ENCODE measurements around the gene ZBTB18. TPM values are rescaled to one million over a fixed set of nuclear protein-coding genes. Genes with fewer than 3 reads are reported as not detected.

The ZBTB18 gene
- polyA plus RNA-seq (2013): 6.7 TPM in 2 replicates

GRCh38 chr1:244050835-244051444 lies at the start of gene ZBTB18:
TSS of gene ZBTB18 (plus strand) at chr1:244051283. CDS start at chr1:244051432, 149 bp downstream.
- H3K14ac ChIP-seq (ENCODE audit: low read length): no peak within 1 kb of the TSS
- H4K8ac ChIP-seq (ENCODE audit: low read depth, low read length): no peak within 1 kb of the TSS
- no CpG with 5 or more reads among the region's 4 CpGs for WGBS (ENCODE audit: extremely low coverage, insufficient coverage, insufficient read length)
- peaks cover 10% of the 10 kb centered on the region for H3K79me2 ChIP-seq (ENCODE audit: control insufficient read depth, insufficient read depth, low read length, poor library complexity)
- no peak for DNase-seq
- H4K91ac ChIP-seq (ENCODE audit: low read depth, low read length): no peak within 1 kb of the TSS
- peaks cover 0 to 8% of the 10 kb centered on the region in 2 experiments for H3K4me1 ChIP-seq (ENCODE audit: control insufficient read depth in 1 of 2, insufficient read depth in 2 of 2, low read length in 2 of 2)
- H3K27ac ChIP-seq (ENCODE audit: low read depth, low read length): no peak within 1 kb of the TSS
- peaks cover 15 to 16% of the 10 kb centered on the region in 2 experiments for H3K36me3 ChIP-seq (ENCODE audit: control insufficient read depth in 1 of 2, insufficient read depth in 2 of 2, low read length in 2 of 2)
- H2AFZ ChIP-seq (ENCODE audit: insufficient read depth, low read length, poor library complexity): no peak within 1 kb of the TSS
- H2BK5ac ChIP-seq (ENCODE audit: low read depth, low read length, poor library complexity): no peak within 1 kb of the TSS
- no peak within 1 kb of the TSS for H3K4me3 ChIP-seq (ENCODE audit: low read depth, low read length)
- H3K4me2 ChIP-seq (ENCODE audit: low read length): peak within 1 kb of the TSS; percentile 96
- H3K18ac ChIP-seq (ENCODE audit: low read length): no peak within 1 kb of the TSS
- no peak within 1 kb of the TSS for H3K9ac ChIP-seq (ENCODE audit: low read length)
- no peak within 1 kb of the TSS for H2BK120ac ChIP-seq (ENCODE audit: insufficient read depth, low read length, poor library complexity)
- no peak within 1 kb of the TSS for H4K12ac ChIP-seq (ENCODE audit: low read depth, low read length)
- no peak within 1 kb of the TSS for H3K23ac ChIP-seq (ENCODE audit: low read length)
- peak within 1 kb of the TSS; percentile 47 for H3K4ac ChIP-seq (ENCODE audit: low read depth, low read length)
- H2AK5ac ChIP-seq (ENCODE audit: low read length): no peak within 1 kb of the TSS
- no peak within 1 kb of the TSS for H2BK12ac ChIP-seq (ENCODE audit: low read length)
- H3K27me3 ChIP-seq (ENCODE audit: insufficient read depth, low read length): no peaks in the 10 kb centered on the region
- H3K79me1 ChIP-seq (ENCODE audit: low read length): peaks cover 11% of the 10 kb centered on the region
- H3K9me3 ChIP-seq (ENCODE audit: insufficient read depth, low read depth, low read length): no peaks in the 10 kb centered on the region

- DNase-seq: no peak
- H3K9me3 ChIP-seq (ENCODE audit: insufficient read depth, low read depth, low read length): no peaks in the 10 kb centered on the region
- H2AK5ac ChIP-seq (ENCODE audit: low read length): no peak overlapping the region
- H2AFZ ChIP-seq (ENCODE audit: insufficient read depth, low read length, poor library complexity): no peak overlapping the region
- no peak overlapping the region for H3K4ac ChIP-seq (ENCODE audit: low read depth, low read length)
- H3K79me2 ChIP-seq (ENCODE audit: control insufficient read depth, insufficient read depth, low read length, poor library complexity): no peaks in the 10 kb centered on the region
- no peak overlapping the region for H3K14ac ChIP-seq (ENCODE audit: low read length)
- H3K27ac ChIP-seq (ENCODE audit: low read depth, low read length): no peak overlapping the region
- H2BK12ac ChIP-seq (ENCODE audit: low read length): no peak overlapping the region
- no peak overlapping the region for H2BK120ac ChIP-seq (ENCODE audit: insufficient read depth, low read length, poor library complexity)
- no peaks in the 10 kb centered on the region for H3K36me3 ChIP-seq (ENCODE audit: control insufficient read depth in 1 of 2, insufficient read depth in 2 of 2, low read length in 2 of 2)
- H3K4me3 ChIP-seq (ENCODE audit: low read depth, low read length): no peak overlapping the region
- no peak overlapping the region for H2BK5ac ChIP-seq (ENCODE audit: low read depth, low read length, poor library complexity)
- no peaks in the 10 kb centered on the region for H3K4me1 ChIP-seq (ENCODE audit: control insufficient read depth in 1 of 2, insufficient read depth in 2 of 2, low read length in 2 of 2)
- no peak overlapping the region for H4K8ac ChIP-seq (ENCODE audit: low read depth, low read length)
- no peak overlapping the region for H3K18ac ChIP-seq (ENCODE audit: low read length)
- H4K91ac ChIP-seq (ENCODE audit: low read depth, low read length): no peak overlapping the region
- no peak overlapping the region for H3K4me2 ChIP-seq (ENCODE audit: low read length)
- no peaks in the 10 kb centered on the region for H3K27me3 ChIP-seq (ENCODE audit: insufficient read depth, low read length)
- WGBS (ENCODE audit: extremely low coverage, insufficient coverage, insufficient read length): no CpG with 5 or more reads among the region's 3 CpGs
- H3K23ac ChIP-seq (ENCODE audit: low read length): no peak overlapping the region
- no peak overlapping the region for H3K9ac ChIP-seq (ENCODE audit: low read length)
- H3K79me1 ChIP-seq (ENCODE audit: low read length): no peaks in the 10 kb centered on the region
- H4K12ac ChIP-seq (ENCODE audit: low read depth, low read length): no peak overlapping the region
Measured at GRCh38 chr1:244002721-244003120, 48.4 kb upstream of the ZBTB18 start.

- Histone ChIP-seq H3K18ac (ENCODE audit: low read length) (no peak overlapping the region), H2AFZ (ENCODE audit: insufficient read depth, low read length, poor library complexity) (no peak overlapping the region), H3K14ac (ENCODE audit: low read length) (no peak overlapping the region), H3K9ac (ENCODE audit: low read length) (no peak overlapping the region), H4K12ac (ENCODE audit: low read depth, low read length) (no peak overlapping the region), H3K4me1 (ENCODE audit: control insufficient read depth in 1 of 2, insufficient read depth in 2 of 2, low read length in 2 of 2) (no peaks in the 10 kb centered on the region), H3K4ac (ENCODE audit: low read depth, low read length) (no peak overlapping the region), H3K36me3 (ENCODE audit: control insufficient read depth in 1 of 2, insufficient read depth in 2 of 2, low read length in 2 of 2) (no peaks in the 10 kb centered on the region), H2BK12ac (ENCODE audit: low read length) (no peak overlapping the region), H2AK5ac (ENCODE audit: low read length) (no peak overlapping the region), H3K27ac (ENCODE audit: low read depth, low read length) (no peak overlapping the region), H4K8ac (ENCODE audit: low read depth, low read length) (no peak overlapping the region), H3K79me1 (ENCODE audit: low read length) (no peaks in the 10 kb centered on the region), H2BK120ac (ENCODE audit: insufficient read depth, low read length, poor library complexity) (no peak overlapping the region), H3K4me3 (ENCODE audit: low read depth, low read length) (no peak overlapping the region), H3K9me3 (ENCODE audit: insufficient read depth, low read depth, low read length) (no peaks in the 10 kb centered on the region), H3K23ac (ENCODE audit: low read length) (no peak overlapping the region), H3K27me3 (ENCODE audit: insufficient read depth, low read length) (no peaks in the 10 kb centered on the region), H3K4me2 (ENCODE audit: low read length) (no peak overlapping the region), H2BK5ac (ENCODE audit: low read depth, low read length, poor library complexity) (no peak overlapping the region), H3K79me2 (ENCODE audit: control insufficient read depth, insufficient read depth, low read length, poor library complexity) (no peaks in the 10 kb centered on the region), H4K91ac (ENCODE audit: low read depth, low read length) (no peak overlapping the region)
- no peak for DNase-seq
- WGBS (ENCODE audit: extremely low coverage, insufficient coverage, insufficient read length): no CpG with 5 or more reads among the region's 3 CpGs
Measured at GRCh38 chr1:244005455-244005854, 45.6 kb upstream of the ZBTB18 start.

GRCh38 chr1:244006381-244006901 lies 44.6 kb upstream of the ZBTB18 start:
- H3K4me3 ChIP-seq (ENCODE audit: low read depth, low read length): no peak overlapping the region
- H2BK5ac ChIP-seq (ENCODE audit: low read depth, low read length, poor library complexity): no peak overlapping the region
- H3K4ac ChIP-seq (ENCODE audit: low read depth, low read length): no peak overlapping the region
- no peak overlapping the region for H3K14ac ChIP-seq (ENCODE audit: low read length)
- H3K4me2 ChIP-seq (ENCODE audit: low read length): no peak overlapping the region
- no peaks in the 10 kb centered on the region for H3K79me1 ChIP-seq (ENCODE audit: low read length)
- H3K27me3 ChIP-seq (ENCODE audit: insufficient read depth, low read length): no peaks in the 10 kb centered on the region
- no peak overlapping the region for H3K18ac ChIP-seq (ENCODE audit: low read length)
- no peak overlapping the region for H3K27ac ChIP-seq (ENCODE audit: low read depth, low read length)
- DNase-seq: no peak
- no peak overlapping the region for H3K9ac ChIP-seq (ENCODE audit: low read length)
- WGBS (ENCODE audit: extremely low coverage, insufficient coverage, insufficient read length): no CpG with 5 or more reads among the region's 3 CpGs
- H2AK5ac ChIP-seq (ENCODE audit: low read length): no peak overlapping the region
- no peaks in the 10 kb centered on the region for H3K4me1 ChIP-seq (ENCODE audit: control insufficient read depth in 1 of 2, insufficient read depth in 2 of 2, low read length in 2 of 2)
- H3K23ac ChIP-seq (ENCODE audit: low read length): no peak overlapping the region
- no peak overlapping the region for H2AFZ ChIP-seq (ENCODE audit: insufficient read depth, low read length, poor library complexity)
- no peak overlapping the region for H4K8ac ChIP-seq (ENCODE audit: low read depth, low read length)
- no peaks in the 10 kb centered on the region for H3K9me3 ChIP-seq (ENCODE audit: insufficient read depth, low read depth, low read length)
- H4K91ac ChIP-seq (ENCODE audit: low read depth, low read length): no peak overlapping the region
- H2BK12ac ChIP-seq (ENCODE audit: low read length): no peak overlapping the region
- H3K79me2 ChIP-seq (ENCODE audit: control insufficient read depth, insufficient read depth, low read length, poor library complexity): no peaks in the 10 kb centered on the region
- H3K36me3 ChIP-seq (ENCODE audit: control insufficient read depth in 1 of 2, insufficient read depth in 2 of 2, low read length in 2 of 2): no peaks in the 10 kb centered on the region
- H2BK120ac ChIP-seq (ENCODE audit: insufficient read depth, low read length, poor library complexity): no peak overlapping the region
- no peak overlapping the region for H4K12ac ChIP-seq (ENCODE audit: low read depth, low read length)

All from trophoblast cell (in vitro differentiated cells and primary cell).